ENCODE results near the gene MYH14.

The MYH14 gene

GRCh38 chr19:50264483-50265186, 61.2 kb downstream of the MYH14 start:
- peak; percentile 29 for DNase-seq

- DNase-seq = peak; percentile 28
Measured at GRCh38 chr19:50266041-50266440, 62.6 kb downstream of the MYH14 start.

GRCh38 chr19:50266896-50267295, 63.5 kb downstream of the MYH14 start:
- DNase-seq = peak; percentile 28

- no peak for DNase-seq
Measured at GRCh38 chr19:50268041-50268440, 64.6 kb downstream of the MYH14 start.

- DNase-seq = no peak
Measured at GRCh38 chr19:50268501-50268900, 65.1 kb downstream of the MYH14 start.

GRCh38 chr19:50269653-50270052, 66.2 kb downstream of the MYH14 start:
- DNase-seq = no peak

GRCh38 chr19:50272263-50272897, 69.0 kb downstream of the MYH14 start:
- no peak for DNase-seq

- DNase-seq = no peak
Measured at GRCh38 chr19:50273821-50274220, 70.4 kb downstream of the MYH14 start.

GRCh38 chr19:50275577-50276368, 72.4 kb downstream of the MYH14 start:
- no peak for DNase-seq

- no peak for DNase-seq
Measured at GRCh38 chr19:50276370-50277063, 73.1 kb downstream of the MYH14 start.

GRCh38 chr19:50277966-50278580, 74.7 kb downstream of the MYH14 start:
- DNase-seq = no peak

- no peak for DNase-seq
Measured at GRCh38 chr19:50280074-50280473, 76.7 kb downstream of the MYH14 start.

GRCh38 chr19:50280983-50281382, 77.6 kb downstream of the MYH14 start:
- DNase-seq = no peak

- no peak for DNase-seq
Measured at GRCh38 chr19:50281491-50281890, 78.1 kb downstream of the MYH14 start.

GRCh38 chr19:50285833-50286232, 82.4 kb downstream of the MYH14 start:
- DNase-seq = no peak

GRCh38 chr19:50286443-50286842, 83.0 kb downstream of the MYH14 start:
- no peak for DNase-seq

- DNase-seq = no peak
Measured at GRCh38 chr19:50287331-50287730, 83.9 kb downstream of the MYH14 start.

- no peak for DNase-seq
Measured at GRCh38 chr19:50288954-50289353, 85.5 kb downstream of the MYH14 start.

GRCh38 chr19:50290011-50290410, 86.6 kb downstream of the MYH14 start:
- DNase-seq = no peak

- no peak for DNase-seq
Measured at GRCh38 chr19:50290775-50291174, 87.4 kb downstream of the MYH14 start.

- DNase-seq = no peak
Measured at GRCh38 chr19:50292216-50292827, 88.9 kb downstream of the MYH14 start.

GRCh38 chr19:50293263-50294004, 90.0 kb downstream of the MYH14 start:
- no peak for DNase-seq

Data from right forelimb (tissue), 1 donor.